ENCODE data around the gene EEF1AKMT3.

EEF1AKMT3 gene

GRCh38 chr12:57750561-57751431 is 21.6 kb upstream of the EEF1AKMT3 start:
- in situ Hi-C loops (cut with MboI; ENCODE audit: low sequenced_read_pairs), result no loop called here

DNA sequence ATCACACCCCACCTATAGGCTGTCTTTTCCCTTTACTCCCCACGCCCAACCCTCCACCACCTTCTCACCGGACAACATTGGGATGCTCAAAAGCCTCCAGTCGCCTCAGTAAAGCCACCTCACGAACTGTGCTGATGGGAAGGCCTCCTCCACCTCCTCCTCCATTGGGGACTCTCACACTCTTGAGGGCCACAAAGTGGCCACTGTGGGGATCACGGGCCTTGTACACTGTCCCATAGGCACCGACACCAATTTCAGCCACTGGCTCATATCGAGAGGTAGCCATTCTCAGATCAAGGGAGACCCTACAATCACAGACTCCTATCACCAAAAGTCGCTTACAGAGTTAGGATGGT is 21.0 kb upstream of the EEF1AKMT3 start:
- in situ Hi-C loops (cut with MboI; ENCODE audit: low sequenced_read_pairs), result no loop called here

DNA sequence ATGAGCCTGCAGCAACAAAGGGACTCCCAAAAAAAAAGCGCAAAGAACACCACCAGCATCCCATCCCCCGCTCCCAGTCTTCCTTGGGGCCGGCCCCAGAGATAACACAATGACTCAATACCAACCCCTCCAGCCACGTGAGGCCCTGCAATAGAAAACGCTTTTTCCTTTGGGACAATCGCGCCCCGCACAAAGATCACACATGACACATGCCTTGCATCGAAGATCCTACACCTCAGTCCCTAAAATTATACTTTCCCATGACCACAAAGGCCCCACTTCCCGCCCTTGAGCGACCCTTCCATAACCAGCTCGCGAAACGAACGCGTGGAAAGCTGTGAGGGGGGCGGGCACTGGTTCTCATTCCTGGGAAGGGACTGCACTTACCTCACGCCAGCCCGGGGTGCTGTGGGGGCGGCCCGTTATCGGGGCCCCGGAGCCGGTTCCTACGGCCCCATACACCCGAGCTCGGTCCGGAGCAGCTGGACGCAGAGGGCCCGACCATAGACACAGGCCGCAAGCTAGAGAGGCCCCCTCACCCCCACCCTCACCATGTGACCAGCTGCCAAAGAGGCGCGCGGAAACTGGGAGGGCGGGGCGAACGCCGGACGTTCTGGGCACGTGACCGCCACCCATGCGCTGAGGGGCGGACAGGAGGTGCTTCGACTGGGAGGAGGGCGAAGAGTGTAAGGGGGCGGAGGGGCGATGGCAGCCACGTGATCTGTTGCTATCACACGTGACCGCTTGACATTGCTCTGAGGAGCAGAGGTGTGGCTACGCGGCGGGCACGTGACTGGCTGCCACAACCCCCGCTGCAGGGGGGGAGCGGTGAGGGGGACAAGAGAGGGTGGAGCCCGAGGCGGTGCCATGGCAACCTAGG is 20.4 kb upstream of the EEF1AKMT3 start, which contains the start of gene CDK4:
CDK4 (minus strand) TSS at position 523 of the 880 bp plus-strand sequence. CDS start 593 bp downstream, outside the sequence.
- in situ Hi-C loops (cut with MboI; ENCODE audit: low sequenced_read_pairs), result no loop called here

- in situ Hi-C loops (cut with MboI; ENCODE audit: low sequenced_read_pairs), result no loop called here
Observed at GRCh38 chr12:57752668-57753000, 19.8 kb upstream of the EEF1AKMT3 start.

DNA sequence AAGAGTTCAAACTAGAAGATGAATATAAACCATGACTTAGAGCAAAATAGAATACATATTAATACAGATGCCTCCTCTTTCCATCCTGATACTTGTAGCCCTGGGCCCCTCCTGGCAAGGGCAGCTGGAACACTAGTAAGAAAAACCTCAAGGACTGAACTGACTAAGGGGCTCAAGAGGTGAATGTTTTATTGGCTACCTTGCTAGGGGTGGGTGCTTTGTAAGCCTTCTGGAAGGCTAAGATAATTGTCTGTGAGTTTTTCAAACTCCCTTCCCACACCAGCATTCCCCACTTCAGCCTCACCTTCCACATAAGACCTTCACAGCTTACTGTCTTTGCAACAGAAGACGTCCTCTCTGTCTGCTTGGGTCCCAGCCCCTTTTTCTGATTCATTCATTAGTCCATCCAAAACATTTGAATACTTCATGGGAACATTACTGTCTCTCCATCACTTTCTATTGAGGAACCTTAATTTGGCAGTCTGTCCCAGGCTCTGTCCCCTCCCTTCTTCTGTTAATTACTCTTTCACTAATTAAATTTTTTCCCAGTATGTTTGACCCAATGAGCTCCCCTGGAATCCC is 18.6 kb upstream of the EEF1AKMT3 start:
- in situ Hi-C loops (cut with MboI; ENCODE audit: low sequenced_read_pairs), result no loop called here

DNA sequence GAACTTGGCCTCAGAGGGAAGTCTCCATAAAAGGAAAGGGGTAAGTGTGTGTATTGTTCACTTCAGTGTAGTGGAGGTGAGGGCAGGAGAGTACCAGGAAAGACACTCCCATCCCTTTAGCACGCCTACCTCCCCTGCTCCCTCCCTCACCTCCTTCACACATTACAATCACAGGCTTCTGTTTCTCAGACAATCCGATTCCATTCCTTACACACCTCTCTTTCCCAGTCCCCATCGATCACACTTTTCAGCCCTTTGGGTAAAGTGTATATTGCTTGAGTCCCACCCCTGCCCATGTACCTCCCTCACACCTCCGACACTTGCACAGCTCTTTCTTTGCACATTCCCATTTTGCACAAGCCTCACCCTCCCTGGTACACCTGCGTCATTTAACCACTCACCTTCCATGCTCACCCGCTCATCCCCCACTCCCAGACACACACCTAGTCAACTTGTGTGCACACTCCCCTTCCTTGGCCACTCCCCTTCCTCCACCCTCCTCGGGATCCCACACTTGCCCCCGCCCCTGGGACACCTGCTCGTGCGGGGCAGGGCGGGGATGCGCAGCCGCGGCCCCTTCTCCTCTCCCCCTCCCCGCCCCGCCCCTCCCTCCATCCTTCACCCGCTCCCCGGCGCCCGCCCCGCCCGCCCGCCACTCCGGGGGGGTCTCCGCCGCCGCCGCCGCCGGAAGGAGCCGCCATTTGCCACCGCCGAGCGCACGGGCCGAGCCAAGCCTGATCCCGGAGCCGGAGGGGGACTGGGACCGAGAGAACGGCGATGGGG is 17.8 kb upstream of the EEF1AKMT3 start, which contains the start of gene MARCHF9:
MARCHF9 (plus strand) TSS at position 693 of the 783 bp plus-strand sequence. CDS start 426 bp downstream, outside the sequence.
- in situ Hi-C loops (cut with MboI; ENCODE audit: low sequenced_read_pairs), result no loop called here

- in situ Hi-C loops (cut with MboI; ENCODE audit: low sequenced_read_pairs), result no loop called here
Observed at GRCh38 chr12:57755194-57755453, 17.3 kb upstream of the EEF1AKMT3 start.

GRCh38 chr12:57755454-57756372 is 16.7 kb upstream of the EEF1AKMT3 start:
- in situ Hi-C loops (cut with MboI; ENCODE audit: low sequenced_read_pairs), result no loop called here

DNA sequence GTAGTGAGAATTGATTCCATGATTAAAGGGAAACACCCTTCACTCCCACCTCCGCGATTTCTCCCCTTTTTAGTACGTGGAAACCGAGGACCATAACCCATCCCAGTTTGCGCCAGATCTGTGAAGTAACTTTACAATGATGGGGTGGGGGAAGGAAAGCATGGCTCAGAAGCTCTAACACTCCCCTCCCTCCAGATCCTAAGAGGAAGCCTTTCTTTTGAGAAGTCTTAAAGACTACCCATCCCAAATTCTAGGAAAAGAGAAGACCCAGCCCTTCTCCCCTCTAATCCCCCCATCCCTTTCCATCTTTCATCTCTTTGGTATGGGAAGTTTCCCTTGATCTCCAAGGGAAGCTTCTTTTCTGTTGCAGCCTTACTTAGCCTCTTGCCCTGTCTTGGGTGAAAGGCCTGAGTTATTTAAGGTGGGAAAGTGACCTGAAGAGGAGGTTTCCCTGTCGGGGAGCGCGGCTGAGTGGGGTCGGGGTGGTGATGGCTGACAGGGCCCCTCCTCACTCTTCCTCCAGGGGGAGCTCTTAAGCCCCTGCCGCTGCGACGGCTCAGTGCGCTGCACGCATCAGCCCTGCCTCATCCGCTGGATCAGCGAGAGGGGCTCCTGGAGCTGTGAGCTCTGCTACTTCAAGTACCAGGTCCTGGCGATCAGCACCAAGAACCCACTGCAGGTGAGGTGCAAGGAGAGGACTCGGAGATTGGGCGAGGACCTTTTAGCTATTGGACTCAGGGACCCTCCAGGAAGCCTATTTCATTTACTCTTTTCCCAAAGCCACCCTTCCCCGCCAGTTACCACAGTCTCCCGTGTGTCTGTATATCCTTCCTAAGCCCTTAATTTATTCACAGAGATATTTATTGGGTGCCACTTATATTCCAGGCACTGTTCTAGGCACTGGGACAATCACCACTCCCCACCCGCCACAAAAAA is 15.7 kb upstream of the EEF1AKMT3 start:
- in situ Hi-C loops (cut with MboI; ENCODE audit: low sequenced_read_pairs), result no loop called here

DNA sequence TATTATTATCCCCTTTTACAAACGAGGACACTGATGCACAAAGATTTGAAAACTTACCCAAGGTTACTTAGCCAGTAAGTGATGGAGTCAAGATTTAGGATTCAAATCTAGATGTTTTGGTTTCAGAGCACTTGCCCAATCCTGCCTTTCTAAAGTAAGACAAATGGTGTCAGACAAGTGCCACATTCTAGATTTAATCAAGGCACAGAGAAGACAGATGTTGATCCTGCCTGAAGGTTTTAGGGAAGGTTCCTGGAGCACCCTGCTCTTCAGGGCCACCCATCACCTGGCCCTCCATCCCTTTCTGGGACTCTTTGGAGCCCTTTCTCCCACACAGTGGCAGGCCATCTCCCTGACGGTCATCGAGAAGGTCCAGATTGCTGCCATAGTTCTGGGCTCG is 14.6 kb upstream of the EEF1AKMT3 start:
- in situ Hi-C loops (cut with MboI; ENCODE audit: low sequenced_read_pairs), result no loop called here

DNA sequence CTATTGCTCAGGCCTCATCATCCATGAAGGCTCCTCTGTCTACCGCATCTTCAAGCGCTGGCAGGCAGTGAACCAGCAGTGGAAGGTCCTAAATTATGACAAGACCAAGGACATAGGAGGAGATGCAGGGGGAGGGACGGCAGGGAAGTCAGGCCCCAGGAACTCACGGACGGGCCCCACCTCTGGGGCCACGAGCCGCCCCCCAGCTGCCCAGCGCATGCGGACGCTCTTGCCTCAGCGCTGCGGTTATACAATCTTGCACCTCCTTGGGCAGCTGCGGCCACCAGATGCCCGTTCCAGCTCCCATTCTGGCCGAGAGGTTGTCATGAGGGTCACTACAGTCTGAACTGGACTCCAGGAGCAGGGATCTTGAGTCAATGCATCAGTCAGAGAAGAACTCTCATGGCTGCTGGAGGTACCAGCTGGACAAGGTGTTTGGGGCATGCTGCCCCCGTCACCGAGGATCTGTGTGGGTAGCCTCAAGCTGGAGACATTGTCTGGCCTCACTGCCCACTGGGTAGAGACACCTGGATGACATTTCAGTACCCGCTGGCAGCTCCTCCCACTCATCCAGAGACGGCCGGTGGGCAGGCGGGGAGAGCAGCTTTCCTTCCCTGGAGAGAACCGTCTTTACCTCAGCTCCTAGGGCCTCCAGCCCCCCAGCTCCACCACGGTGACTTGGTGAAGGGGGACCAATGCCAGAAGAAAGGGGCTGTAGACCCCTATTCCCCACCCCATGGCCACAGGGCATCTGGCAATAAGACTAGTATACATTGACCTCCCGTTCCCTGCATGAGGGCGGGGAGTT is 13.7 kb upstream of the EEF1AKMT3 start:
- in situ Hi-C loops (cut with MboI; ENCODE audit: low sequenced_read_pairs), result no loop called here

GRCh38 chr12:57759360-57759980 is 12.9 kb upstream of the EEF1AKMT3 start:
- in situ Hi-C loops (cut with MboI; ENCODE audit: low sequenced_read_pairs), result no loop called here

- in situ Hi-C loops (cut with MboI; ENCODE audit: low sequenced_read_pairs), result no loop called here
Observed at GRCh38 chr12:57760347-57760982, 11.9 kb upstream of the EEF1AKMT3 start.

DNA sequence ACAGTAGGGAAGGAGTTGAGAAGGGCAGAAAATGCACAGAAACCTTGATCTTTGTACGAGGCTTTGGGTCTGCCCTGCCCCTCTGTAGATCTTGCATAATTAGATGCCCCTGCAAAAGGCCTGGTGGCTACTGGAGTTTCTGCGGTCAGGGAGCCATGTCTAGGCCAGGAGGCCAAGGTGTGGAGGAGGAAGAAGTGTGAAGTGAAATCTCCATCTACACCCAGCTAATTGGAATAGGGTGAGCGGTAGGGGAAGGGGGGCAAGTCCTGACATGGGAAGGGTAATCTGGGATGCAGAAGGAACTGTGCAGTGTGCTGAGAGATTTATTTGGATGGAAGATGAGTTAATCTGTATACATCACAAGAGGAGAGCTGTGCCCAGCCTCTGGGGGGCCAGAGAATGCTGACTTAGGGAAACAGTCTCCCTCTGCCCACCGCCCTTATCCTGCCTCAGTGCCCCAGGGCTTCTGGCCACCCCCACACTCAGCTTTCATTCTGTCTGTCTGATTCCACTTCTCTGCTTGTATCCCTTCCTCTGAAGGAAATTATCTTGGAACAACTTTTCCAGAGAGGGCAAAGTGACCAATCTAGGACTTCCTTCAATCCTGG is 10.9 kb upstream of the EEF1AKMT3 start:
- in situ Hi-C loops (cut with MboI; ENCODE audit: low sequenced_read_pairs), result no loop called here

GRCh38 chr12:57762463-57762862 is 10.0 kb upstream of the EEF1AKMT3 start:
- in situ Hi-C loops (cut with MboI; ENCODE audit: low sequenced_read_pairs), result no loop called here

DNA sequence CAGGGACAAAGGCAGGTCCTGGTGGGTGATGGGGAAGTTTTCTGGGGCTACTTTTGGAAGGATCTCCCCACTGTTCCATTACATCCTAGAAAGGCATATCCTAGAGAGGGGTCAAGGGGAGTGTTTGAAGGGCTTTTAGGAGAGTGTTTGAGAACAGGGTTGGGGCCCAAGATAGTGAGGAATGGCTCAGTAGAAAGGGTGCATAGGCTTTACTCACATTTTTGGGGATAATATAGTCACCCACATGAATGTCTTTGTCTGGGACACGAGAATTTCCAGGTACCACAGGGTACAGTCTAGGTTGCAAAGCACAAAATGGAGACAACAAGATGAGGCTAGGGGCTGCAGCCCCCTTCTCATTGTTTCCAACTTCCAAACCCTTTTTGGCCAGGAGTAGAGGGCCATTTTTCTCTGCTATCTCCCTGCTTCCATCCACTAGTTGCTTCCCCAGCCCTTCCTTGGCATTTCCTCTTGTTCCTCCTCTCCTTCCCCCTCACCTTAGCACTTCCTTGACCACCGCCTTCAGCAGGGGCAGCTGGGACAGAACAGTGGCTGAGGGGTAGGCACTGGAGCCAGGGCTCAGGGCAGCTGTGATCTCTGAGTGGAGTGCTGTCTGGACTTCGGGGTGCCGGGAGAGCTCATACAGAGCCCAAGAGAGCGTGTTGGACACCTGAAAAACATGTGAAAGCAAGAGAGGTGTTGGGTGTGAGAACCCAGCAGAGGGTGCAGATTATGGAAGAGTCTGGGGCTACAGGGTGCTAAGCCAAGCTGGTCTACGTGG is 8.3 kb upstream of the EEF1AKMT3 start:
- in situ Hi-C loops (cut with MboI; ENCODE audit: low sequenced_read_pairs), result no loop called here

All from HL-60/S4 treated with retinoic acid at 250 ng/mL for 4 days and 3 days (cell line).